Neuron (in vitro differentiated cells): ENCODE results near the gene ZMYND15.

ENCODE experiments used
- H2AFZ ChIP-seq: one replicate; pipeline ENCODE4 v1.6.1; 2013; ENCODE audit warnings: low read depth, mild to moderate bottlenecking, inconsistent platforms, low read length, moderate library complexity
- H3K27me3 ChIP-seq: one replicate; pipeline ENCODE4 v1.6.1; 2013; ENCODE audit warnings: low read length; ENCODE audit not compliant: insufficient read depth
- H3K36me3 ChIP-seq: one replicate; pipeline ENCODE4 v1.6.1; 2013; ENCODE audit warnings: low read length; ENCODE audit not compliant: insufficient read depth
- H3K4me1 ChIP-seq: one replicate; pipeline ENCODE4 v1.6.1; 2013; ENCODE audit warnings: low read length; ENCODE audit not compliant: insufficient read depth
- H3K4me3 ChIP-seq: 2 replicates; pipeline ENCODE4 v1.5.1; 2013; ENCODE audit warnings: mild to moderate bottlenecking, low read length, moderate library complexity
- H3K9me3 ChIP-seq: one replicate; pipeline ENCODE4 v1.6.1; 2013; ENCODE audit warnings: low read length

Gene ZMYND15

GRCh38 chr17:4720787-4721186 is 18.8 kb upstream of the ZMYND15 start:
- H2AFZ ChIP-seq: no peak overlapping the region
- no peaks in the 10 kb centered on the region for H3K4me1 ChIP-seq
- H3K9me3 ChIP-seq: no peaks in the 10 kb centered on the region
- peaks cover 44% of the 10 kb centered on the region for H3K36me3 ChIP-seq
- H3K4me3 ChIP-seq: no peak overlapping the region
- H3K27me3 ChIP-seq: no peaks in the 10 kb centered on the region

- H2AFZ ChIP-seq: no peak overlapping the region
- no peaks in the 10 kb centered on the region for H3K27me3 ChIP-seq
- peaks cover 39% of the 10 kb centered on the region for H3K36me3 ChIP-seq
- no peaks in the 10 kb centered on the region for H3K4me1 ChIP-seq
- H3K4me3 ChIP-seq: no peak overlapping the region
- no peaks in the 10 kb centered on the region for H3K9me3 ChIP-seq
Measured at GRCh38 chr17:4721203-4722135, 18.2 kb upstream of the ZMYND15 start.

GRCh38 chr17:4722678-4723240 is 16.9 kb upstream of the ZMYND15 start:
- Histone ChIP-seq H3K9me3 (no peaks in the 10 kb centered on the region), H3K36me3 (peaks cover 30% of the 10 kb centered on the region)

GRCh38 chr17:4724650-4725049 is 15.0 kb upstream of the ZMYND15 start:
- no peaks in the 10 kb centered on the region for H3K4me1 ChIP-seq

More at GRCh38 chr17:4722678-4723240, 16.9 kb upstream of the ZMYND15 start:
- H3K4me1 ChIP-seq: no peaks in the 10 kb centered on the region
- H2AFZ ChIP-seq: no peak overlapping the region
- no peak overlapping the region for H3K4me3 ChIP-seq
- no peaks in the 10 kb centered on the region for H3K27me3 ChIP-seq

GRCh38 chr17:4725646-4726310 is 13.9 kb upstream of the ZMYND15 start:
- Histone ChIP-seq H3K4me3 (no peak overlapping the region), H2AFZ (no peak overlapping the region), H3K27me3 (no peaks in the 10 kb centered on the region), H3K4me1 (no peaks in the 10 kb centered on the region), H3K9me3 (no peaks in the 10 kb centered on the region), H3K36me3 (peaks cover 4% of the 10 kb centered on the region)

More at GRCh38 chr17:4724650-4725049, 15.0 kb upstream of the ZMYND15 start:
- Histone ChIP-seq H3K27me3 (no peaks in the 10 kb centered on the region), H3K4me3 (no peak overlapping the region), H2AFZ (no peak overlapping the region), H3K36me3 (peaks cover 12% of the 10 kb centered on the region), H3K9me3 (no peaks in the 10 kb centered on the region)

- Histone ChIP-seq H3K27me3 (no peaks in the 10 kb centered on the region), H3K4me3 (no peak overlapping the region), H3K9me3 (no peaks in the 10 kb centered on the region), H3K36me3 (peaks cover 2% of the 10 kb centered on the region), H2AFZ (no peak overlapping the region), H3K4me1 (no peaks in the 10 kb centered on the region)
Measured at GRCh38 chr17:4728124-4728523, 11.5 kb upstream of the ZMYND15 start.

GRCh38 chr17:4733073-4733531 is 6.5 kb upstream of the ZMYND15 start:
- H3K4me1 ChIP-seq: no peaks in the 10 kb centered on the region
- no peak overlapping the region for H3K4me3 ChIP-seq
- H3K36me3 ChIP-seq: peaks cover 3% of the 10 kb centered on the region
- H2AFZ ChIP-seq: no peak overlapping the region
- H3K9me3 ChIP-seq: no peaks in the 10 kb centered on the region
- H3K27me3 ChIP-seq: peaks cover 7% of the 10 kb centered on the region

GRCh38 chr17:4734857-4735475 is 4.7 kb upstream of the ZMYND15 start:
- H3K27me3 ChIP-seq: peaks cover 25% of the 10 kb centered on the region
- no peak overlapping the region for H3K4me3 ChIP-seq
- no peak overlapping the region for H2AFZ ChIP-seq
- no peaks in the 10 kb centered on the region for H3K9me3 ChIP-seq
- peaks cover 3% of the 10 kb centered on the region for H3K36me3 ChIP-seq
- peaks cover 6% of the 10 kb centered on the region for H3K4me1 ChIP-seq

GRCh38 chr17:4735876-4736651 is 3.6 kb upstream of the ZMYND15 start:
- Histone ChIP-seq H3K9me3 (peaks cover 3% of the 10 kb centered on the region), H3K27me3 (peaks cover 36% of the 10 kb centered on the region), H3K4me1 (peaks cover 6% of the 10 kb centered on the region), H3K4me3 (no peak overlapping the region), H3K36me3 (peaks cover 3% of the 10 kb centered on the region), H2AFZ (no peak overlapping the region)

- Histone ChIP-seq H3K4me3 (no peak overlapping the region), H3K27me3 (peaks cover 59% of the 10 kb centered on the region), H3K36me3 (no peaks in the 10 kb centered on the region), H3K4me1 (peaks cover 6% of the 10 kb centered on the region), H2AFZ (peak overlapping the region; percentile 91), H3K9me3 (peaks cover 3% of the 10 kb centered on the region)
Measured at GRCh38 chr17:4738136-4739121, 1.2 kb upstream of the ZMYND15 start.

GRCh38 chr17:4740025-4740351 is 355 bp downstream of the ZMYND15 start:
- H3K4me3 ChIP-seq: peak overlapping the region; percentile 43
- H3K4me1 ChIP-seq: peaks cover 6% of the 10 kb centered on the region
- H3K9me3 ChIP-seq: peaks cover 3% of the 10 kb centered on the region
- no peaks in the 10 kb centered on the region for H3K36me3 ChIP-seq
- H3K27me3 ChIP-seq: peaks cover 75% of the 10 kb centered on the region
- H2AFZ ChIP-seq: peak overlapping the region; percentile 91
